ENCODE results near the gene ZNF221.
"Not testable (repeated sequence)": the region's sequence is repeated elsewhere in the genome, so short reads cannot be mapped to it uniquely, and the experiment has no call there.

Gene ZNF221

DNA sequence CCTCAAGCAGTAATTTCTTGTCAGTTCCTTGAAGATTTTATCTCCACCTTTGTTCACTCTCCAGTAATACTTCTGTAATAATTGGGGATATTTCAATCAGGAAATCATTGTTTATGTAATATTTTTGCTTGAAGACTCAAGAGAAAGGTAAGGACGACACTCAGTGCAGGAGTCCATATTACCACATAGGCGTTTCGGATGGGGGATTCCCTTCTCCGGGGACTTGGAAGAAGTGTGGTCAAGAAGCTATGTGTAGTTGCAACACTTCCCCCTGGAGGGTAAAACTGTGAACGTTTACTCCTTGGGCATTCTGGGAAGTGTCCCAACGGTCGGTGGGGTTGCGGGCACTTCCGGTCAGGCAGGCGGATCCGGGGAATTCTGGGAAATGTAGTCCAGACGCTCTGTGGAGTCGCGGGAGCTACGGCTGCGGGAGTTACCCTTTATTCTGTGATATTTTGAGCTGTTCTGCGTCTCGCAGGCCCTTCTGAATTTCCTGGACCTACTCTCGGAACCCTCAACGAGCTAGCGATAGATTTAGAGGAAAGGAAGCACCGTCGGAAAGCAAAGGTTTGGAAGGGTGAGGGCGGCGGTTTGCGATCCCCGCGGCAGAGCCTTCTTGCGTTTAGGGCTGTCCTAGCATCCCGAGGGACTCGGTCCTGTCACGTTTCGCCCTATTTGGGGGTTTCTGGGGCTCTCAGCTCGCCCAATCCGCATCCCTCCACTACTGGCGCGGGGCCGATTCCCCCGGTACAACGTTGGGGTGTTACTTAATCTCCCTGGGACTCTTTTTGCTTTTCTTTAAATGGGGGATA lies at the start of gene ZNF221:
TSS of gene ZNF221 (plus strand) at position 395 of the 812 bp plus-strand sequence. CDS start 11,499 bp downstream, outside the sequence.
- DNase-seq = peak; percentile 80

DNA sequence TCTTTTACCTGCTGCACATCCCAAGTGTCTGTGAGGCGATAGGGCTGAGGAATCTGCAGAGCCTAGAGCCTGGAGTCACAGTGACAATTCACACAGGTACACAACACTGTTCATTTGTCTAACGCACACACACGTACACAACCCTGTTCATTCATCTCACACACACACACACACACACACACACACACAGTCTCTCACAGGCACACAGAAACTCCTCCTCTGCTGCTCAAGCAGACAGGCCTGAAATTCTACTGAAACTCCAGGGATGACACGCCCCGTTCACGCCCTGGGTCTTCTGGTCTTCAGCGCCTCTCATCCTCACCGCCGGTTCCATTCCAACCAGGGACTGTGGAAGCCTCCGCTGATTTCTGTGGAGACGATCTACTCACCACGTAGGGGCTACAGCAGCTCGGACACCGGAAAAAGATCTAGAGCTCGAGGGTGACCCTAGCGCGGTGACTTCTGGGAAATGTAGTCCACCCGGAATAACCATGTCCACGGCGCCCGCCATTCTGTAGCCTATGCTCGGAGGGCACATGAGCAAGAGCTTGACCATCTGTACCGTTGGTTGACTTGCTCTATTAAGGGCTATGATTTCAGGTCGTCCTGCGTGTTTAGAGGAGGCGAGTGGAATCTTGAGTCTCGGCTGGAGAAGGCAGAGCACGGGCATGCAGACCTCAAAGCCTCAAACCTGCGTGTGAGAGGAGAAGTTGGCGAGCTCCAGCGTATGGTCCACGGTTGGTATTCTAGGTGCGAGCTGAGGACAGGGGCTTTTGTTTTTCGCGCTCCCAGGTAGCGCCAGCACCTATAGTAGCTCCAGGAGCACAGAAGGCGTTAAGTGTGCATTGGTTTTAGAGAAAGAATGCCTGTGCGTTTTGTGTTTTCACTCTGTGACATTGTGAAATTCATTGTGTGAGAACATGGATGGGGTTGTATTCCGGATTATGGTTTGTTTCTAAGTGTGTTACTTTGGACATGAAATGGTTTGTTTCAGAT lies 49.3 kb upstream of the ZNF221 start:
- peak; percentile 78 for DNase-seq

DNA sequence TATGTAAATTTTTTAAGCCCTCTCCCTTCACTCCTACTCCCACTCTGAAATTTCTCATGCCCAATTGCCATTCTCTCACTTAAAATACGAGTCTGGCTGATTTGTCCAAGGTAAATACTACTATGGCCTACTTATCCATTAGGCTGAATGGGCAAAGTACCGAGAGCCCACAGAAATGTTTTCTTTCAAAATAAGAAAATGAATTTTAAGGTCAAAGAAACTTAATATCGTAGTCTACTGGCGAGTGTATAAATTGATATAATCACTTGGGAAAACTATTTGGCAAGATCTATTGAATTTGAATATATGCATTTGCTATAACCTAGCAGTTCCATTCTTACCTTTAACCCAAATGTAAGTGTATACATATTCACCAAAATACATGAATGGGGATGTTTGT lies 48.6 kb upstream of the ZNF221 start:
- DNase-seq = no peak

DNA sequence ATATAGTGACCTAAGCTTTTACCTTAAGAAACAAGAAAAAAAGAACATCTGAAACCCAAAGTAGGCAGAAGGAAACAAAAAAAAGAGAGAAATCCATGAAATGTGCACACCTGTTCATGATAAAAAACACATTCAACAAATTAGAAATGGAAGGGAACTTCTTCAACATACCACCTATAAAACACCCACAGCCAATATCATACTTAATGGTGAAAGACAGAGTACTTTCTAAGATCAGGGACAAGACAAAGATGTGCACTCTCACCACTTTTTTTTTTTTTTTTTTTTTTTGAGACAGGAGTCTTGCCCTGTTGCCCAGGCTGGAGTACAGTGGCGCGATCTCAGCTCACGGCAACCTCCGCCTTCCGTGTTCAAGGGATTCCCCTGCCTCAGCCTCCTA lies 45.1 kb upstream of the ZNF221 start:
- no peak for DNase-seq

DNA sequence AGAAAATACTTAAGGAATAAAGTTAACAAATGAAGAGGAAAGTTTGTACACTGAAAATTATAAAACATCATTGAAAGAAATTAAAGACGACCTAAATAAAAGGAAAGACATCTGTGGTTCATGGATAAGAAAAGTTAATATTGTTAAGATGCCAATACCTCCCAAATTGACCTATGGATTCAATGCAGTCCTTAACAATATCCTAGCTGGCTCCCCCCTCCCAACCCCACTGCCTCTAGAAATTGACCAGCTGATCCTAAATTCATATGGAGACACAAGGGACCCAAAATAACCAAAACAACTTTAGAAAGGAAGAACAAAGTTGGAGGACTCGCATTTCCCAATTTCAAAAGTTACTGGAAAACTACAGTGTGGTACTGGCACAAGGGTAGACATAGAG lies 44.3 kb upstream of the ZNF221 start:
- no peak for DNase-seq

DNA sequence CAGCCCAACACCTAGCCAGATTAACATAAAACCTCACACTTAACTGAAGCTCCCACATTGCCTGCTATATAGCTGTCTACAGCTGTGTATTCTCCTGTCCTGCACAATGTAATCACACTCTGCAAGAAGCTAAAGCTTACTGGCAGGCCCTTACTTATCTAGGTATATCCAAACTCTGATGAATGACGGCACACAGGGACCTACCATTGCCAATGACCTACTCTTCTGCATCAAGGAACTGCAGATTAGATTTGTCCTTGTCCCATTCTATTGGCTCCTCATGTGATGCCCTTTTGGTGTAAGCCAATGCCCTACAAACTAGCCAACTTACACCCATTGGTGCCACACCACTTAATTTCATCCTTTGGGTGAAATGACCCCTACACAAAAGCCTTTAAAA lies 42.4 kb upstream of the ZNF221 start:
- no peak for DNase-seq

DNA sequence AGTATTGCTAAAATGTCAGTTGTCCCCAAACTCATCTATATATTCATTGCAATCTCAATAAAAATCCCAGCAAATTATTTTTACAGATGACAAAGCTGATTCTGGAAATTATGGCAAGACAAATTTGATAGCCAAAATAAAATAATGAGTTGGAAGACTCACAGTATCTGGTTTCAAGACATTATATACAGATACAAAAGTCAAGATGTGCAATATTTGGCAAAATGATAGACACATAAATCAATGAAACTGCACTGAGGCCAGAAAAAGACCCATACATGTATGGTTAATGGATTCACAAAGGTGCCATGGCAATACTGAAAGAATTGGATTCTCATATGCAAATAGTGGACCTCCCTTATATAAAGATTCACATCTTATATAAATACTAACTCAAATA lies 40.1 kb upstream of the ZNF221 start:
- no peak for DNase-seq

DNA sequence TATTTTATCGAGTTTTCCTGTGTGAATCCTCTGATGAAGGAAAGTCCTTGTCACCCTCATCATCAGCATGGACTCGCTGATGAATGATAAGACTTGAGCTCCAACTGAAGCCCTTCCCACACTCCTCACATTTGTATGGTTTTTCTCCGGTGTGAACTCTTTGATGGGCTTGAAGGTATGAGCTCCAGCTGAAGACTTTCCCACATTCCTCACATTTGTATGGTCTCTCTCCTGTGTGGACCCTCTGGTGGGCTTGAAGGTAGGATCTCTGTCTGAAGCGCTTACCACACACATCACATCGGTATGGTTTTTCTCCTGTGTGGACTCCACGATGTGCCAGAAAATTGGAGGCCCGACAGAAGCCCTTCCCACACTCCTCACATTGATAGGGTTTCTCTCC lies 37.6 kb upstream of the ZNF221 start:
- DNase-seq = no peak

DNA sequence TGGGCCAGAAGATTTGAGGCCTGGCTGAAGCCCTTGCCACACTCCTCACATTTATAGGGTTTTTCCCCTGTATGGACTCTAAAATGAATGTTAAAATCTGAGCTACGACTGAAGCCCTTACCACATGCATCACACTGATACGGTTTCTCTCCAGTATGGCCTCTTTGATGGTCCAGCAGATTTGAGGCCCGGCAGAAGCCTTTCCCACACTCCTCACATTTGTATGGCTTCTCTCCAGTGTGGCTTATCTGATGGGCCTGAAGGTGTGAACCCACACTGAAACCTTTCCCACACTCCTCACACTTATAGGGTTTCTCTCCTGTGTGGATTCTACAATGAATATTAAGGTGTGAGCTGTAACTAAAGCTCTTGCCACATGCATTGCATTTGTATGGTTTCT lies 37.0 kb upstream of the ZNF221 start:
- no peak for DNase-seq

DNA sequence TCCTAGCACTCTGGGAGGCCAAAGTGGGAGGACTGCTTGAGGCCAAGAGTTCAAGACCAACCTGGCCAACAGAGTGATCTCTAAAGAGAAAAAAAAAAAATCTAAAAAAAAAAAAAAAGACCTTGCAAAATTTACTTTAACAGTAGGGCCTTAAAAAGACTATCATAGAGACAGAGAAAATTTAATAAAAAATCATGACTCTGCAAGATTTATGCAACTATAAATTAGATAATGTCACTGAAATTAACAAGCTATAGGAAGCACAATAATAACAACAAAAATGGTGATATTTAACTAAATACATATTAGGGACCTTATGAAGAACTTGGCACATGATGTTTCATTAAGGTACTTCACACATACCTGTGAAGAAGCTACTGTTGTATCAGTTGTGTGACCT lies 27.2 kb upstream of the ZNF221 start:
- no peak for DNase-seq

DNA sequence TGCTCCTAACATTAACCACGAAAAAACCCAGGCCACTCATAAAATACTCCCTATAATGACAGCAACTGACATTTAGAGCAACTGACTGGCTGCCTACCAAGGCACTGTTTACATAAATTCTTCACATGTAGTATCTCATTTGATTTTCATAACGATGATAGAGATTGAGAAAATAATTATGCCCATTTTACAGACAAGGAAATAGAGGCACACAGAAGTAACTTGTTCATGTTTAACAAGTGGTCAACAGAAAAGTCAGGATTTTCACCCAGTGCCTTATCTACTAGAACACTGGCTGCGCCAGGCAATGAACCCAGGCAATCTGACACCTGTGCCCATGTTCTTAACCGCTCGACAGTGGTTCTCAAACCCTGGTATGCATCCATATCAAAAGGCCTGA lies 22.2 kb upstream of the ZNF221 start:
- DNase-seq = no peak

DNA sequence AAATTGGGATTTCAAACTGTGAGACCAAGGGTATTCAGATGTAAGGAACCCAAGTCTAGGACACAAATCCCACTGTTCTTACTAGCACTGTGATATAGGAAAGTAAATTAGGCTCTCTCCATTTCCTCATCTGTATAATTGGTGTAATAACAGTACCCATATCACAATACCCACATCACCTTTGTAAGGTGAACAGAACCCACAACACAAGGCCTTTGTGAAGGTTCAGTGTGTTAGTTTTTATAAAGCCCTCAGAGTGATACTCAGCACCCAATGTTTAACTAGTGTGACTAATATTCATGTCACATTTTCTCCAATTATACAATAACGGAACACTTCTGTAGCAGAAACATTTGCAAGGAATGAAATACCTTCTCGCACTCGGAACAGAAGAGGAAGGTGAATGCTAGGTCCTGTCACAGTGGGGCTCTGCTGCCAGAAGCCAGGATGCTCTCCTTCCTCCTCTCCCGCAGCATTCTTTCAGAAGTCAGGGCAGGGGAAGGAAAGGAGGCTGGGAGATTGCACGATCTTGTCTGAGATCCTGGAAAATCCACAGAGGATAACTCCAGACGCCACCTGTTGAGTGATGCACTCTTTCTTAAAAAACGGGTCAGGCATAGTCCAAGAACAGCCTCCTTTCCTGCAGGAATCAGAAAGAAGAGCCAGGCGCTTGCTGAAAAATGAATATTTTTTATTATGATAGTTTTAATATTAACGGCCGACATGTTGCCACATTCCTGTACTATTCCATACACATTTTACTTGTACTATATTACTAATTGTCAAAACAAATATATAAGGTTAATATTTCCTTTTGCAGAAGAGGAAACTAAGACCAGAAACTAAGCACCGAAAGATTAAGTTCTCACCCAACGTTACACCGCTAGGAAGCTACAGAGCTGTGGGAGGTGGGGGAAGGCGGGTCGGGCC lies 16.7 kb upstream of the ZNF221 start:
- no peak for DNase-seq

DNA sequence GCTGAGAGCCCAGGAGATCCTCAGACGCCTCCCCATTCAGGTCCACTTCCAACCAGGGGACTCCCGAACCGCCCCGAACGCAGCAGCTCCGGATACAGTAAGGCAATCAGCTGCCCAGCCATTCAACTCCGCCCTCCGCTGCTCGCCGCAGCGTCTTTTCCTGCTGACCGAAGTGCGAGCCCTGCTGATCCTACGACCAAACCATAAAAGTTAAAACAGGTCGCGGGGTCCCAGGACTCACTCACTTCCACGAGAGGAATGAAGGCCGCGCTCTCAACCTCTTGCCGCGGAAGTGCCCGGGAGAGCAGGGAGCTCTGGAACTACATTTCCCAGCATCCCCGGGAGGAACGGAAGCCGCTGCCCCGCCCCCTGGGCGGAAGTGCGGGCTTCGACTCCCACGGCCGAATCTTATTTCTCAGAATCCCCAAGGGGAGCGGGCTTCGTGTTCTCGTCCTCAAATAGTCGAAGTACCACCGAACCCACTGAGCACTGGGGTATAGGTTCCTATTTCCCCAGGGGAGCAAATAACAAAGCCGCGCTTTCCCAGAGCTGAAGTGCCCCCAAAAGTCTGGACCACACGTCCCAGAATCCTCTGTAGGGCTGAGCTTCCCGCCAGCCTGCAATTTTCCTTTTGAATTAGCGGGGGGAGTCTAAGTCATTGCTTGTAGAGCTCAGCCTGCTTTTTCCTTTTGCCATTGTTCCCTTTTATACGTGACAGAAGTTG lies 15.9 kb upstream of the ZNF221 start, which contains the start of gene ZNF45:
TSS of gene ZNF45 (minus strand) at position 298 of the 724 bp plus-strand sequence. CDS start 13,097 bp downstream, outside the sequence.
- peak; percentile 83 for DNase-seq

DNA sequence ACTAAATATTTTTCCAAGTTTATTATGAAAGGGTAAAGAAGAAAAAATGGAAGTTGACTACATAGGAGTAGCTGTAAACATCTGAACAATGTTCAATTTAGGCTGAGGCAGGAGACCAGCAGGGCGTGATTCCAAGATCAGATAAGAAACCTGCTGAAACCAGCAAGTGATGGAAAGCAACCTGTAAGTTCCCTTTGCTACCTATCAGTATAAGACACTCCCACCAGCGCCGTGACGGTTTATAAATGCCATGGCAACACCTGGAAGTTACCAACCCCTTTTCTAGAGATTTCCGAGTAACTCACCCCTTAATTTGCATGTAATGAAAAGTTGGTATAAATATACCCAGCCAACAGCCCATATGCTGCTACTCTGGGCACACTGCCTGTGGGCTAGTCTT lies 14.8 kb upstream of the ZNF221 start:
- DNase-seq = no peak

DNA sequence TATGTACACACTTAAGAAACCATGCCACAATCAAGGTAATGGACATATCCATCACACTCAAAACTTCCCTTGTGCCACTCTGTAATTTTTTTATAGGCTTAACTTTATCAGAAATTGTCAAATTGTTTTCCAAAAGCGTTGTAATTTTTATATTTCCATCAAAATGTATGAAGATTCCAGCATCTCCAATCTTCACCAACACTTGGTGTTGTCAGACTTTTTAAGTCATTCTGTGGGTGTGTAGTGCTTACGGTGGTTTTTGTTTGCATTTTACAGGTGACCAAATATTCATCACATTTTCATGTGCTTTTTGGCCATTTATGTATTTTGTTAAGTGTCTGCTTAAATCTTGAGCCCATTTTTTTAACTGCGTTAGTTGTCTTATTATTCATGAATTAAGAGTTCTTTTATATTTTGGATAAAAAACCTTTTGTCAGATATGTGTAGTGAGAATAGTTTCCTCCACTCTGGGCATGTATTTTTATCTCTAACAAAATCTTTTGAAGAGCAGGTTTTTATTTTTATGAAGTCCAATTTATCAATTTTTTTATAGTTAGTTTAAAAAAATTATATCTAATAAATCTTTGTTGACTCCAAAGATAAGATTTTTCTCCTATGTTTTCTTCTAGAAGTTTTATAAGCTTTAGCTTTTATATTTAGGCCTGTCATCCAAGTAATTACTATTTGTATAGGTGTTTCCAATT lies 11.3 kb upstream of the ZNF221 start:
- DNase-seq = no peak

DNA sequence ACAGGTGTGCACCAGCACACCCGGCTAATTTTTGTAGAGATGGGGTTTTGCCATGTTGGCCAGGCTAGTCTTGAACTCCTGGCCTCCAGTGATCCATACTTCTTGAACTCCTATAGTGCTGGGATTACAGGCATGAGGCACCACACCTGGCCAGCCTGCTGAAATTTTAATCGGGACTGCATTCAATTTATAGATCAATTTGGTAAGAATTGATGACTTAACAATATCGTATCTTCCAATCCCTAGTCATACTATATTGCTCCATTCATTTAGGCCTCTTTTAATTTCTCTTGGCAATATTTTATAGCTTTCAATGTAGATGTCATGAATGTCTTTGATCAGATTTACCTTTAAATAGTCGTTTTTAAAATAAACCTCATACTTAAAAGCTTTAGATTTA lies 10.3 kb upstream of the ZNF221 start:
- DNase-seq = no peak

DNA sequence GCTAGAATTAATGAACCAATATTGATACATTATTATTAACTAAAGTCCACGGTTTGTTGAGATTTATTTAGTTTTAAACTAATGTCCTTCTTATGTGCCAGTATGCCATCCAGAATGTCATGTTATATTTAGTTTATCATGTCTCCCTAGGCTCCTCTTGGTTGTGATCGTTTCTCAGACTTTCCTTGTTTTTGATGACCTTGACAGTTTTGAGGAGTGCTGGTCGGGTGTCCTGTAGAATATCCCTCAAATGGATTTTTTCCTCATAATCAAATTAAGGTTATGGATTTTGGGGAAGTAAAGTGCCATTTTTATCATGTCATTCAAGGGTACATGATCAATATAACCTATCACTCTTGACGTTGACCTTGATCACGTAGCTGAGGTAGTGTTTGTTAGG lies 9.8 kb upstream of the ZNF221 start:
- no peak for DNase-seq

DNA sequence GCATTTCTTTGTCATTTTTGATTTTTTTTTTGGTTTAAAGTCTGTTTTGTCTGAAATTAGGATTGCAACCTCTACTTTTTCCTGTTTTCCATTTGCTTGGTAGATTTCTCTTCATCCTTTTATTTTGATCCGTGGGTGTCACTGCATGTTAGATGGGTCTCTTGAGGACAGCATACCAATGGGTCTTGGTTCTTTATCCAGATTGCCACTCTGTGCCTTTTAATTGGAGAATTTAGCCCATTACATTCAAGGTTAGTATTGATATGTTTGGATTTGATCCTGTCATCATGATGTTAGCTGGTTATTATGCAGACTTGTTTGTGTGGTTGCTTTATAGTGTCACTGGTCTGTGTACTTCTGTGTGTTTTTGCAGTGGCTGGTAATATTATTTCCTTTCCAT lies 3.6 kb upstream of the ZNF221 start:
- DNase-seq = not testable (repeated sequence)

DNA sequence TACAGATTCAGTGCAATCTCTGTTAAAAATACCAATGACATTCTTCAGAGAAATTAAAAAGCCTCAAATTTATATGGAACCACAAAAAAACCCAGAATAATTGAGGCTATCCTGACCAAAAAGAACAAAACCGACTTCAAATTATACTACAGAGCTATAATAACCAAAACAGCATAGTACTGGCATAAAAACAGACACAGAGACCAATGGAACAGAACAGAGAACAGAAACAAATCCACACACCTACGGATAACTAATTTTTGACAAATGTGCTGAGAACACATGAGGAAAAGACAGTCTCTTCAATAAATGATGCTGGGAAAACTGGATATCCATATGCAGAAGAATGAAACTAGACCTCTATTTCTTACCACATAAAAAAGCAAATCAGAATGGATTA lies 1.2 kb upstream of the ZNF221 start:
- not testable (repeated sequence) for DNase-seq

DNA sequence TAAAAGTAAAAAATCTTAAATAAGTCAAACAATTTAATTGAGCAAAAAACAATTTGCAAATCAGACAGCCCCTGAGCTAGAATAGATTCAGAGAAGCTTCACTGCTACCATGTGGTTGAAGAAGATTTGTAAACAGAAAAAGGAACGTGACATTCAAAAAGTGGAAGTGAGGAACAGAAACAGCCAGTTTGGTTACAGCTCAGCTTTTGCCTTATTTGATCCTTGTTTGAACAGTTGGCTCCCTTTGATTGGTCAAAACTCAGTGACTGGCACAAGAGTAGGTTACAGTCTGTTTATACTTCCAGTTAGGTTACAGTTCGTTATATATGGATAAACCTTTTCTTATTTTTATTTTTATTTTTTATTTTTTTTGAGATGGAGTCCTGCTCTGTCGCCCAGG lies 5.8 kb downstream of the ZNF221 start:
- DNase-seq = no peak

DNA sequence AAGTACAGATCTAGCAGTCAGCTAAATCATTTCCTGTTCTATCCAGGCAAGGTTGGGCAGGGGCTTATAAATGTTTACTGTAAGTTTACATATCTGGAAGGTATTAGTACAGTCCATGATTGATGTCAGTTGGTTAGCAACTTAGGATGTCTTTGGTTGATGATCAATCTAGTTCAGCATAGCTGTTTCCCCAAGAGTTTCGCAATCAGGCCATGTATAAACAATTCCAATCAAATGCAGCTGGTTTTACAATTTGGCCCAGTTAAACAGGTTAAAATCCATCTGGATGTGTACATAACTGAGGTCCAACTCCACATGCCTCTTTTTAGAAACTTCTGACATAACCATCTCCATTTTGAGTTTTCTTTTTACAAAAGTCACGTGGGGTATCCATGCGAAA lies 6.9 kb downstream of the ZNF221 start:
- DNase-seq = no peak
